GM08714 (cell line): ENCODE results near the gene DHRSX.
"Not testable (repeated sequence)": the region's sequence is repeated elsewhere in the genome, so short reads cannot be mapped to it uniquely, and the experiment has no call there.

Source experiments
- H3K4me3 ChIP-seq: fragments of 200-500 bp; sonication (Bioruptor generic); 2 replicates; pipeline ENCODE4 v1.5.1; 2014; ENCODE audit warnings: mild to moderate bottlenecking, low read length, inconsistent platforms
- ZNF274 ChIP-seq: IDR thresholded peaks from 2 replicates; pipeline ENCODE4 v1.6.1; 2012; ENCODE audit warnings: mild to moderate bottlenecking, low read depth, low read length

DHRSX gene

DNA sequence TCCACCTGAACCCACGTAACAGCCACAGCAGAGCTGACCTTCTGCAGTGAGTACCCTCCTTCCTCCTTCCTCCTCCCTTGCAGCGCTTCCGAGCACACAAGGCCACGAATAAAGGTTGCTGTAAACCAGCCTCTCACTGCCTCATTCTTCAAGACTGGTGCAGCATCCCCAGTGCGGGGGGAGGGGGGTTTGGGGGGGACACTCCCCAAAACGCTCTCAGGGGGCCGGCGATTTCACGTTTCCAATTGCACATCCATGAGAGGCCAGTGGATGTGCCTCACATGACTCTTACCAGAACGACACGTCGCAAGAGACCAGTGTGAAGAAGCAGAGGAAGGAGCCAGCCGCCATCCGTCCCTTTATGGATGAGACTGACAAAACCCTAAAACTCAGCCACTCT, 5.2 kb downstream of the DHRSX start:
- no peak for TF ChIP-seq ZNF274
- no peak overlapping the region for H3K4me3 ChIP-seq

DNA sequence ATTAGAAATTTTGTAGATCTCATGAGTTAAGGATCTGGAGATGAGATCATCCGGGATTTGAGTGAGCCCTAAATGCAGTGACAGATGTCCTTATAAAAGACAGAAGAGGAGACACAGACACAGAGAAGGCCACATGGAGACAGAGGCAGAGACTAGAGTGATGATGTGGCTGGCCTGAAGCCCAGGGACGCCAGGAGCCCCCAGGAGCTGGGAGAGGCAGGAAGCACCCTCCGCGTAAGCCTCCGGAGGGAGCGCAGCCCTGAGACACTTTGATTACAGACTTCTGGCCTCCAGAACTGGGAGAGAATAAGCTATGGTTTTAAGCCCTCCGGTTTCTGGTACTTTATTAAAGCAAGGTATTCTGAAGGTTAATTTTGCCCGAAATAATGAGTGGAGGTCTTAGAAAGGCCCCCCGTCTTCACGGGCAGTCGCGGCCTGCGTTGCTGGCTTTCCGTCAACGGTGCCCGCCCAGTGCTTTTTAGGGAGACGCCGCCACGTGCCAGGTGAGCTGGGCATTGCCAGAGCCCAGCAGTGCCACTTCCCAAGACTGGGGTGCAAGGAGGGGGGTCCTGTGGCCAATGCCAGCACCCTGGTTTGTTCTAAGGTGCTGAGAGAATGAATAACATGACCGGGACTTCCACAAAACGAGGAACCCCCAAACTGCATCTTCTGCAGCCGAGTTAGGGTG, 8.1 kb downstream of the DHRSX start:
- TF ChIP-seq ZNF274, result no peak
- no peak overlapping the region for H3K4me3 ChIP-seq

DNA sequence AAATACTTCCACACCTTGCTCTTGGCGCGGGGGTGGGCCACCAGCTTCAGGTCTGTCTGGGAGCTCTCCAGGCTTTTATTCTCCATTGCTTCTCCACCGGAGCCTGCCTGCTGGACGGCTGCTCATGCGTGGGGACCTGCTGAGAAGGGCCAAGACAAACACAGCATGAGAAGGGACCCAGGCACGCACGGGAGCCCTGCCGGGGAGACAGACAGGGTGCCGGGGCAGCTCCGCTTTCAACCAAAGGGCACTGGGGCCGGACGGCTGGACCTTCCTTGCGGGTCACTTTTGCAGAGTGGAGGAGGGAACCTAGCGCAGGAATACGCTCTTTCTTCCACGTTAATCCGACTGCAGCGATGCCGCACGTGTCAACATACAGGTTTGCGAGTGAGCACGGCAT, 10.1 kb downstream of the DHRSX start:
- TF ChIP-seq ZNF274, result no peak
- H3K4me3 ChIP-seq, result no peak overlapping the region

DNA sequence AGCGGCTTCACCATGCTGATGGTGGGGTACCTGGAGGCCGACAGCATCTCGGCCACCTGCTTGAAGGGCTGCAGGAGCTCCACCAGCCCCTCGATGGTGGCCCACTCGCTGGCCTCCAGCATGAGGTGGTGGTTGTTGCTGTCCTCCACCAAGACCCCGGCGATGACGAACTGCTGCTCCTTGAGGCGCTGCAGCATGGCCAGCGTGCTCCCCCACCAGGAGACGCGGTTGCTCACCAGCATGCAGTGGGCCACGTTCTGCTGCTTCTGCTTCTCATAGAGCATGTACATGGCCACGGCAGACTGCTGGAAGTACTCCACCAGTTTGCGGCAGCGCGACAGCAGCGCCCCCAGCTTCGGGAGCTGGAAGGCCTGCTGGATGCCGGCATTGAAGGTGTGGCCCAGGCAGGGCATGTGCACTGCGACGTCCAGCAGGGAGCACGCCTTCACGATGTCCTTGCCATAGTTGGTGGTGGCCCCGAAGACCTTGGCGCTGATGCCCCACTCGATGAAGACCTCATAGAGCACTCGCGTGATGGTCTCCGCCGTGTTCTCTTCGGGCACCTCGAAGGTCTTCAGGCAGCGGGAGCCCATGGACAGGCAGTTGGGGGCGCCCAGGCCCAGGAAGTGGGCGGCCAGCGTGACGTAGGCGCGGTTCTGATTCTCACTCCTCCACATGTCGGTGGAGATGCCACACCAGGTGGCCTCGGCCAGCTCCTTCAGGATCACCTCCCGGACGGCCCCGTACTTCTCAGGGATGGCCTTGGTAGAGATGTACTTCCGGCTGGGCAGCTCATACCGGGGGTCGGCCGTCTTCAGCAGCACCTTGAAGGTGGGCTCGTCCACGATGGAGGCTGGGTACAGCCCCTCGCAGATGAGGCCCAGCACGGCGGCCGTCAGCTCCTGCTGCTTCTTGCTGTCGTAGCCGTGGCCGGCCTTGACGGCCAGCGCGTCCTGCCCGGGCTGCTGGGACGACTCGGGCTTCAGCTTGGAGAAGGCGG, 11.0 kb downstream of the DHRSX start:
- TF ChIP-seq ZNF274, result no peak
- H3K4me3 ChIP-seq, result no peak overlapping the region

DNA sequence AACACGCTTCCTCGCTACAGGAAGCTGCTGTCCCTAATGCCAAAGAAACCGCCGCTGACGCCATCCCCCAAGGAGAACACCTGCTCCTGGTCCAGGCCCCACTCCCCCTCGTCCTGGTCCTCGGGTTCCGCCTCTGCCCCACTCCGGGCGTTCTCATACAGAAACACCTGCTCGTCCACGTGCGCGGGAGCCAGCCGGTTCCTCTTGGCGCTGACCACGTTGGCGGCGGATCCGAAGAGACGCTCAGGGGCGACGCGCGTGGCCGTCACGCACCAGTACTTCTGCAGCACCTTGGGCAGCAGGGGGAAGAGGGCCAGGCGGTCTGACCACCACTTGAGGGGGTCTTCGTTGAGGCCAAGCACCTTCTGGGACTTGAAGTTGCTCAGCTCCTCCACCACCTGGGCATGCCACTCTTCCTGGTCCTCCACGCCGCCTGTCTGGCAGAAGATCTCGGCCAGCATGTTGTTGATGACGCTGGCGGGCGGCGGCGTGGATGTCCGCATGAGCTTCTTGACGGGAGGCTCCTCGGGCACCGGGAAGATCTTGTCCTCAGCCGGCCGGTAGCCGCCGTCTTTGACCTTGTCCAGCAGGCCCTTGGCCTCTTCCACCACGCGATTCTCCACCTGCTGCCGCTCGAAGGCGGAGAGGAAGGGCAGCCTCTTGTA, 12.0 kb downstream of the DHRSX start:
- no peak for TF ChIP-seq ZNF274
- no peak overlapping the region for H3K4me3 ChIP-seq

DNA sequence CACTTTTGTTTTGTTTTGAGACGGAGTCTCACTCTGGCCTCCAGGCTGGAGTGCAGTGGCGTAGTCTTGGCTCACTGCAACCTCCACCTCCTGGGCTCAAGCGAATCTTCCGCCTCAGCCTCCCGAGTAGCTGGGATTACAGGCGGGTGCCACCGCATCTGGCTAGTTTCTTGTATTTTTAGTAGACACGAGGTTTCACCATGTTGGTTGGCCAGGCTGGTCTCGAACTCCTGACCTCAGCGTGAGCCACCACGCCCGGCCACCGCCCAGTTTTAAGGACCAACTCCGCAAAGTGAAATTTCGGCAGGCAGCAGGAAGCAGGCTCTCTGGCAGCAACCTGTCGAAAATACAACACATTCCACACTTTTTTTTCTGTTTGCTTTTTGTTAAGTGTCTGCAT, 13.4 kb downstream of the DHRSX start:
- H3K4me3 ChIP-seq, result no peak overlapping the region
- TF ChIP-seq ZNF274, result no peak

DNA sequence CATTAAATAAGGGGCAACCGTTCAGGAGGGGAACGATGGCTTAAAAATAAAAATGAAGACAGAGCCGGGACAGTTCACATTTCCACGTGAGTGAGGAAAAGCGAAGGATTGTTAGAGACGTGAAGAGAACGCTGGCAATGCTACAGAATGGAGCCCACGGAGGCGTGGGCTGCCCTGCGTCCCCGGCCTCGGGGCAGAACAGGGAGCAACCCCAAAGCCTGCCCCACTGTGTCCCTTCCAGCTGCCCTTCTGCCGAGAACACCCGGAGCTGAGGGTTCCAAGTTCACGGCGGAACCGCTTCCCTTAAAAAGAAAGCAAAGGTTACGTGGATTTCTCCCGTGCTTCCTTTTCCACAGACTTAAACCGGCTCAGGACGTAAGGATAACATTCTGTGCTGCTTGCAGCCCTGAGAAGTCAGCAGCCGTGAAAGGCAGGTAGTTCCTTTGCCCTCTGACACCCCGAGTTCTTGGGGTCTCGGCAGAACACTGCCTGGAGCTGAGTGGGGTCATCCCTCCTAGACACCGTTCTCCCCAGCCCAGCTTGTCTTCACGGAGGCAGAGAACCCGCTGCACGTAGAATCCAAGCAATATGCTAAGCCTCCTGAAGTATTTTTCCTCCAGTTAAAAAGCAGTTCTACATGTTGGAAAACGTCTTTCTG, 14.2 kb downstream of the DHRSX start:
- no peak overlapping the region for H3K4me3 ChIP-seq
- TF ChIP-seq ZNF274, result no peak

DNA sequence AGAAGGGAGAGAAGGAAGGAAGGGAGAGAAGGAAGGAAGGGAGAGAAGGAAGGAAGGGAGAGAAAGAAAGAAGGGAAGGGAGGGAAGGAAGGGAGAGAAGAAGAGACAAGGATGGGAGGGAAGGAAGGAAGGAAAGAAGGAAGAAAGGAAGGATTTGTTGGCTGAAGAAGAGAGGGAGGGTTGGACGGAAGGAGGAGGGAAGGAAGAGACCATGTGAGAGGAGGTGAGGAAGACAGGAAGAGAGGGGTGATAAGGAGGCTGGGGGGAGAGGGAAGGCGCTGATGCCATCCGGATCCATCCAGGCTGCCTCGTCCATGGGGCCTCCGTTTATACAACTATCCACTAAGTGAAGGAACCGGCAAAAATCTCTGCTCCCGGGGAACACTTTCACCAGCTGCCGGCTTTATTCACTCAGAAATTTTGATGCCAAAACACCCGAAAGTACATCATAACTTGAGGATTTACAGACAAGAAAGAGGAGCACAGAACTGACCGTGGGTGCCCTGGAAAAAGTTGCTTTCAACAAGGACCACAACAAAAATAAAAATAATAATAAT, 14.9 kb downstream of the DHRSX start:
- H3K4me3 ChIP-seq, result no peak overlapping the region
- no peak for TF ChIP-seq ZNF274

DNA sequence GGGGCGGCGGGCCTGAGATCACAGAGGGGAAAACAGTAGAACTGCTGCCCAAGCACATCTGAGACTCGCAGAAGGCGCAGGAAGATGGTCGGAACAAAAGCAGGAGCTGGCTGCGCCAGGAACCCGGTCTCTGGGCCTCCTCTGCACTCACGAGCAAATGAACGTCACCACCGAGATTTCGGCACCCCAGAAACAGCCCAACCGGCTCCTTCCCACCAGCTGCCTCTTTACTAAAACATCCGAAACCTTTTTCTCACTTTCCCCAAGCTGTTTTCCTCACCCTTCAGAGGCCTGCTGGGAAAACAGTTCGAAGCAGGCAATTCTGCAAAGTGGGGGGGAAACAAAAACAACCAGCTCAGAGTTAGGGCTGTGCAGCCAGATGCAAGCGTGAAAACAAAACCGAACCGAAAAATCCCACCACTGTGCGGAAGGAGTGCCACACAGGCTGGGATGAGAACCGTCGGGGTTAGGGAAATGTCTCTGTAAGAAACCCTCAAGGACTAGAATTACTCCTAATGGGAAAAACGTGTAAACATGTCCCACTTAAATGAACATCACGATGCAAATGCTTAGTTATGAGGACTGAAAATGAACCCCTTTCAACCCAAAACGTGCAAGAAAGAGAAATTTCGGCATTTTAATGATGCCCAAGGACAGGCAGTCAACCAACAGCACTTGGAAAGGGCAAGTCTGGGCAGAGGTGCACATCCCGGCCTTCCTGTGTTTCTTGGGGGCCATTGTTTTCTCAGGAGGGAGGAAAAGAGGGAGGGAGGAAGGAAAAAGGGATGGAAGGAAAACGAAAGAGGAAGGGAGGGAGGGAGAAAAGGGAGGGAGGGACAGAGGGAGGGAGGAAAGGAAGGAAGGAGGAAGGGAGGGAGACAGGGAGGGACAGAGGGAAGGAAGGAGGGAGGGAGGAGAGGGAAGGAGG, 15.8 kb downstream of the DHRSX start:
- H3K4me3 ChIP-seq, result no peak overlapping the region
- TF ChIP-seq ZNF274, result no peak

DNA sequence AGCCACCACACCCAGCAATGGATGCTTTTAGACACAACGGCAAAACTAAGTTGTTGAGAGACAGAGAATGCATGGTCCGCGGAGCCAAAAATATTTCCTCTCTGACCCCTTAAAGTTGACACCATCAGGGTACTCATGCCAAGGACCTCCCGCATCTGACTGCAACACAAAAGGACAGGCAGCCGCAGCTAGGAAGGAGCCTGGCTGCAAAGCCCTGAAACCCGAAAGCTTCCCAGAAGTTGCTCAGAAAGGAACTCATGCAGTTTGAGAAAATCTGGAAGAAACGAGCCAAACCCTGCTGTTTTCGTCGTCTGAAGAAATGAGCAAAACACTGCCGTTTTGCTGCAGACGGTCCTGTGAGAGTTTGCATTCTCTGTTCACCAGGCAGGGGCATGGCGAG, 16.5 kb downstream of the DHRSX start:
- TF ChIP-seq ZNF274, result no peak
- no peak overlapping the region for H3K4me3 ChIP-seq

DNA sequence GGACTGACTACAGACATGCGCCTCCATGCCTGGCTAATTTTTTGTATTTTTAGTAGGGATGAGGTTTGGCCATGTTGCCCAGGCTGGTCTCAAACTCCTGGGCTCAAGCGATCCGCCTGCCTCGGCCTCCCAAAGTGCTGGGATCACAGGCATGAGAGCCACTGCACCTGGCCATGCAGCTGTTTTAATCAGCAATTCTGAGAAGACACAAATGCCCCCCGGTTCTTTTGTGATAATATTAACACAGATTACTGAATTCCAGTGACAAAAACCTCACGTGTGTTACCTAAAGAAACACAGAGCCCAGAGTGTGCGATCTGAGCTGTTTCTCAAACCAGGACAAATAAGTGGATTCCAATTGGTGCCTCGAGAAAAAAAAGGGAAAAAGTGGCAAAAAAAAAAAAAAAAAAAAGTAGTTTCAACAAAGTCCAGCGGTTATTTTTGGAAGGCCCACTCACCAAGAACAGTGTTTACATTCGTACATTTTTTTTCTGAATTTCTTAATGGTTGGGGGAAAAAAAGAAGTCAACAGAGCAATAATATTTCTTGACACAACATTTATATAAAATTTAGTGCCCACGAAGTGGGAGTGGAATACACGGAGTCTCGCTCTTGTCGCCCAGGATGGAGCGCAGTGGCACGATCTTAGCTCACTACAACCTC, 17.2 kb downstream of the DHRSX start:
- H3K4me3 ChIP-seq, result no peak overlapping the region
- TF ChIP-seq ZNF274, result no peak

DNA sequence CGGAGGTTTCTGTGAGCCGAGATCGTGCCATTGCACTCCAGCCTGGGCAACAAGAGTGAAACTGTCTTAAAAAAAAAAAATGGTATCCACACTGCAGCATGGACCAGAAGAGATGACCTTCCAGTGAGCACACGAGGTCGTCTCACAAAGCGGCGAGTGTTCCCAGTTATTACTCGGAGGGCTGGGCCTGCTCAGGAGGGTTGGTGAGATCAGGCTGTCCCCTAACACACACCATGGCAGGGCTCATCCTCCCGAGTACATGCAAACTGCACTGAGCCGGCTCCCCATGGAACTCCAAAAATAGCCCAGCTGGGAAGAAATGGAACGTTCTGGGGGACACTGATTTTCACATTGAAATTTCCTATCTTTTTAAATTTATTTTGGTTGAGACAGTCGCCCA, 19.2 kb downstream of the DHRSX start:
- not testable (repeated sequence) for H3K4me3 ChIP-seq

DNA sequence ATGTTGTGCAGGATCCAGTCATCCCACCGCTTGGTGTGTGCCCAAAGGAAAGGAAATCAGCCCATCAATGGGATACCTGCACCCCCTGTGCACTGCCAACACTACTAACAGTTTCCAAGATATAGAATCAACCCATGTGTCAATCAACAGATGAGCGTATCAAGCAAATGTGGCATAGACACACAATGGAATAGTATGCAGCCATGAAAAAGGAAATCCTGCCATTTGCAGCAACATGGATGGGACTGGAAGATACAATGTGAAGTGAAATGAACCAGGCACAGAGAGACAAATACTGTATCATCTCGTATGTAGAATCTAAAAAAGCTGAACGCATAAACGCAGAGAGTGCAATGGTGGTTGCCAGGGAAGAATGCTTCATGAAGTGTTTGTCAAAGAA, 20.8 kb downstream of the DHRSX start:
- H3K4me3 ChIP-seq, result not testable (repeated sequence)
